SU-DHL-6 (cell line): Measurements from ENCODE around the gene TRIP13.

ENCODE experiments used
- CTCF ChIP-seq: fragments of 200-600 bp; sonication (generic); IDR thresholded peaks from one replicate; pipeline ENCODE4 v1.5.1; 2017; ENCODE audit warnings: antibody characterized with exemption, mild to moderate bottlenecking, low read length, moderate library complexity; ENCODE audit not compliant: insufficient read depth, poor library complexity, severe bottlenecking
- EZH2phosphoT487 ChIP-seq: fragments of 200-600 bp; sonication (generic), shearing (Covaris generic); conservative IDR thresholded peaks from 2 replicates; pipeline ENCODE4 v1.6.1; 2018; ENCODE audit warnings: mild to moderate bottlenecking, antibody characterized with exemption, low read length, moderate library complexity, mixed read lengths

- TF ChIP-seq EZH2phosphoT487: no peak
- no peak for TF ChIP-seq CTCF
Measured at GRCh38 chr5:882253-883183, 10.2 kb upstream of the TRIP13 start.
